Measurements from ENCODE around the gene SNED1.

Gene SNED1

GRCh38 chr2:241048149-241048948 lies 49.9 kb downstream of the SNED1 start:
- no peak for DNase-seq (ENCODE audit: low spot score)

- DNase-seq (ENCODE audit: low spot score): no peak
Observed at GRCh38 chr2:241048949-241049343, 50.5 kb downstream of the SNED1 start.

- DNase-seq (ENCODE audit: low spot score): no peak
Observed at GRCh38 chr2:241049739-241050623, 51.6 kb downstream of the SNED1 start.

GRCh38 chr2:241050624-241051577 lies 52.5 kb downstream of the SNED1 start:
- no peak for DNase-seq (ENCODE audit: low spot score)

- DNase-seq (ENCODE audit: low spot score): no peak
Observed at GRCh38 chr2:241051578-241052487, 53.4 kb downstream of the SNED1 start.

- no peak for DNase-seq (ENCODE audit: low spot score)
Observed at GRCh38 chr2:241052677-241053360, 54.4 kb downstream of the SNED1 start.

- DNase-seq (ENCODE audit: low spot score): no peak
Observed at GRCh38 chr2:241053576-241054251, 55.3 kb downstream of the SNED1 start.

- DNase-seq (ENCODE audit: low spot score): no peak
Observed at GRCh38 chr2:241061275-241061674, 62.9 kb downstream of the SNED1 start.

- no peak for DNase-seq (ENCODE audit: low spot score)
Observed at GRCh38 chr2:241062389-241063092, 64.1 kb downstream of the SNED1 start.

- no peak for DNase-seq (ENCODE audit: low spot score)
Observed at GRCh38 chr2:241063093-241063551, 64.7 kb downstream of the SNED1 start.

GRCh38 chr2:241063587-241063986 lies 65.2 kb downstream of the SNED1 start:
- no peak for DNase-seq (ENCODE audit: low spot score)

- no peak for DNase-seq (ENCODE audit: low spot score)
Observed at GRCh38 chr2:241064008-241064801, 65.8 kb downstream of the SNED1 start.

GRCh38 chr2:241064802-241065354 lies 66.5 kb downstream of the SNED1 start:
- DNase-seq (ENCODE audit: low spot score): no peak

GRCh38 chr2:241065355-241065803 lies 67.0 kb downstream of the SNED1 start:
- DNase-seq (ENCODE audit: low spot score): no peak

- no peak for DNase-seq (ENCODE audit: low spot score)
Observed at GRCh38 chr2:241066171-241066892, 67.9 kb downstream of the SNED1 start.

- DNase-seq (ENCODE audit: low spot score): peak; percentile 37
Observed at GRCh38 chr2:241066893-241067341, 68.5 kb downstream of the SNED1 start.

Data from hepatic stellate cell (primary cell).